ENCODE measurements around the gene TEDC1.

DNA sequence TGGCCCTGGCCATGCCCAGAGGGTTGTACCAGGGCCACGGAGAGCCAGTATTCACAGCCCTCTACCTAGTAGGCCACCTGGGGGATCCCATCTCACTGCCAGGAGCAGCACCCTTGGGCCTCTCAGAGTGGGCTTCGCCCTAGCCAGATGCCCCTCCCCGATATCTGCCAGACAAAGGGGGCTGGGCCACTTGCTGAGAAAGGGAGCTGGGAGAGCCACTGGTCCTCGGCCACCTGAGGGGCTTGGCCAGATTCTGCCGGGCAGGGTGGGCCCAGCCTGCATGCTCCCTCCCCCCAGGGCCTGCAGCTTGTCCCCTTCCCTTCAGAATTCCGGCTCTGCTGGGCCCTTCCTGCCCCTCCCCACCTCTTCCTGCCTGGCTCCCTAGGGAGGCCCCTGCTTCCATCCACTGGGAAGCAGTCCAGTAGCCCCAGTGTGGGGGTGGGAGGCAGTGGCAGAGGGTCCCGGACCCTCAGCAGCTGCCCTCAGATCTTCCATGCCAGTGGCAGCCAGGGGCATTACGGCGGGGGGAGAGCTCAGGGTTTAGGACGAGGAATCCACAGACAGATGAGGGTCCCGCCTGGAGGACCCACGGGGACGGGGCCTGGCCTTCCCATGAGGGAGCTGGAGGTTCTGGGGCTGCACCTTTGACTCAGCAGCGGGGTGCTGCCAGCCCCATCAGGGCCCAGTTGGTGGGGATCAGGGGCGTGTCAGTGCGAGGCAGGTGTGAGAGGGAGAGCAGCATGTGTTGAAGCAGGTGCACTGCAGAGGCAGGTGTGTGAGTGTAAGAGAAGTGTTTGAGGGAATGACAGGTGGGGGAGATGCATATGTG, 14.0 kb upstream of the TEDC1 start:
- TF ChIP-seq EGR1 (IDR thresholded peaks at IDR 0.05) (no peak), TCF12 (IDR thresholded peaks at IDR 0.05; ENCODE audit: low read depth) (no peak), EP300 (IDR thresholded peaks at IDR 0.05; ENCODE audit: borderline replicate concordance) (no peak), TAF1 (IDR thresholded peaks at IDR 0.05; ENCODE audit: low read depth) (no peak), ZBTB7A (IDR thresholded peaks at IDR 0.05; ENCODE audit: low read depth) (no peak; the same call in 1 of the 2 replicates), FOXM1 (IDR thresholded peaks at IDR 0.05; ENCODE audit: borderline replicate concordance, low read depth) (no peak), RAD21 (IDR thresholded peaks at IDR 0.05; ENCODE audit: low read depth) (no peak), TEAD4 (IDR thresholded peaks at IDR 0.05) (no peak), NFIC (IDR thresholded peaks at IDR 0.05) (no peak), CEBPB (IDR thresholded peaks at IDR 0.05) (no peak), YY1 (IDR thresholded peaks at IDR 0.05; ENCODE audit: low read depth) (no peak)
- TF ChIP-seq, protein P1, sequence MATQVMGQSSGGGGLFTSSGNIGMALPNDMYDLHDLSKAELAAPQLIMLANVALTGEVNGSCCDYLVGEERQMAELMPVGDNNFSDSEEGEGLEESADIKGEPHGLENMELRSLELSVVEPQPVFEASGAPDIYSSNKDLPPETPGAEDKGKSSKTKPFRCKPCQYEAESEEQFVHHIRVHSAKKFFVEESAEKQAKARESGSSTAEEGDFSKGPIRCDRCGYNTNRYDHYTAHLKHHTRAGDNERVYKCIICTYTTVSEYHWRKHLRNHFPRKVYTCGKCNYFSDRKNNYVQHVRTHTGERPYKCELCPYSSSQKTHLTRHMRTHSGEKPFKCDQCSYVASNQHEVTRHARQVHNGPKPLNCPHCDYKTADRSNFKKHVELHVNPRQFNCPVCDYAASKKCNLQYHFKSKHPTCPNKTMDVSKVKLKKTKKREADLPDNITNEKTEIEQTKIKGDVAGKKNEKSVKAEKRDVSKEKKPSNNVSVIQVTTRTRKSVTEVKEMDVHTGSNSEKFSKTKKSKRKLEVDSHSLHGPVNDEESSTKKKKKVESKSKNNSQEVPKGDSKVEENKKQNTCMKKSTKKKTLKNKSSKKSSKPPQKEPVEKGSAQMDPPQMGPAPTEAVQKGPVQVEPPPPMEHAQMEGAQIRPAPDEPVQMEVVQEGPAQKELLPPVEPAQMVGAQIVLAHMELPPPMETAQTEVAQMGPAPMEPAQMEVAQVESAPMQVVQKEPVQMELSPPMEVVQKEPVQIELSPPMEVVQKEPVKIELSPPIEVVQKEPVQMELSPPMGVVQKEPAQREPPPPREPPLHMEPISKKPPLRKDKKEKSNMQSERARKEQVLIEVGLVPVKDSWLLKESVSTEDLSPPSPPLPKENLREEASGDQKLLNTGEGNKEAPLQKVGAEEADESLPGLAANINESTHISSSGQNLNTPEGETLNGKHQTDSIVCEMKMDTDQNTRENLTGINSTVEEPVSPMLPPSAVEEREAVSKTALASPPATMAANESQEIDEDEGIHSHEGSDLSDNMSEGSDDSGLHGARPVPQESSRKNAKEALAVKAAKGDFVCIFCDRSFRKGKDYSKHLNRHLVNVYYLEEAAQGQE (IDR thresholded peaks at IDR 0.05; ENCODE audit: low read depth): no peak
- TF ChIP-seq, protein P2, sequence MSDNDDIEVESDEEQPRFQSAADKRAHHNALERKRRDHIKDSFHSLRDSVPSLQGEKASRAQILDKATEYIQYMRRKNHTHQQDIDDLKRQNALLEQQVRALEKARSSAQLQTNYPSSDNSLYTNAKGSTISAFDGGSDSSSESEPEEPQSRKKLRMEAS (IDR thresholded peaks at IDR 0.05): no peak
- TF ChIP-seq, protein P3, sequence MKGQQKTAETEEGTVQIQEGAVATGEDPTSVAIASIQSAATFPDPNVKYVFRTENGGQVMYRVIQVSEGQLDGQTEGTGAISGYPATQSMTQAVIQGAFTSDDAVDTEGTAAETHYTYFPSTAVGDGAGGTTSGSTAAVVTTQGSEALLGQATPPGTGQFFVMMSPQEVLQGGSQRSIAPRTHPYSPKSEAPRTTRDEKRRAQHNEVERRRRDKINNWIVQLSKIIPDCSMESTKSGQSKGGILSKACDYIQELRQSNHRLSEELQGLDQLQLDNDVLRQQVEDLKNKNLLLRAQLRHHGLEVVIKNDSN (IDR thresholded peaks at IDR 0.05): no peak
